ENCODE results near the gene CGB5.

CGB5 gene

GRCh38 chr19:49061445-49061844, 17.8 kb downstream of the CGB5 start:
- Histone ChIP-seq H3K4me3 (ENCODE audit: low read length) (no peak overlapping the region), H3K79me2 (ENCODE audit: control insufficient read depth, low read length) (no peaks in the 10 kb centered on the region)

GRCh38 chr19:49064029-49064629, 20.5 kb downstream of the CGB5 start:
- no peaks in the 10 kb centered on the region for H3K4me1 ChIP-seq (ENCODE audit: control insufficient read depth, low read length)
- H3K9me2 ChIP-seq (replicated peaks; ENCODE audit: control insufficient read depth, low read length) = no peaks in the 10 kb centered on the region
- H3K27me3 ChIP-seq (ENCODE audit: control insufficient read depth, low read length) = peaks cover 49% of the 10 kb centered on the region
- H3K36me3 ChIP-seq (ENCODE audit: control insufficient read depth, low read length) = no peaks in the 10 kb centered on the region
- H4K20me1 ChIP-seq (ENCODE audit: control insufficient read depth, insufficient read depth, low read depth, low read length) = no peaks in the 10 kb centered on the region
- TF ChIP-seq EZH2phosphoT487 (IDR thresholded peaks at IDR 0.05; ENCODE audit: borderline replicate concordance, low read length) (no peak), CTCF (IDR thresholded peaks at IDR 0.05; ENCODE audit: low read depth, low read length, poor library complexity, severe bottlenecking) (no peak)
- H3F3A ChIP-seq (ENCODE audit: control insufficient read depth, insufficient read depth) = no peaks in the 10 kb centered on the region
- no peak overlapping the region for H3K27ac ChIP-seq (ENCODE audit: low read depth, low read length)
- no peaks in the 10 kb centered on the region for H3K9me3 ChIP-seq (ENCODE audit: control insufficient read depth, insufficient read depth, low read length)
- no peaks in the 10 kb centered on the region for H3K79me2 ChIP-seq (ENCODE audit: control insufficient read depth, low read length)
- no peak overlapping the region for H3K4me3 ChIP-seq (ENCODE audit: low read length)
- H3K4me2 ChIP-seq (ENCODE audit: low read length) = no peak overlapping the region

More at GRCh38 chr19:49061445-49061844, 17.8 kb downstream of the CGB5 start:
- Histone ChIP-seq H3K9me2 (replicated peaks; ENCODE audit: control insufficient read depth, low read length) (no peaks in the 10 kb centered on the region), H3K27me3 (ENCODE audit: control insufficient read depth, low read length) (peaks cover 62% of the 10 kb centered on the region), H3K9me3 (ENCODE audit: control insufficient read depth, insufficient read depth, low read length) (no peaks in the 10 kb centered on the region), H3K27ac (ENCODE audit: low read depth, low read length) (no peak overlapping the region), H4K20me1 (ENCODE audit: control insufficient read depth, insufficient read depth, low read depth, low read length) (no peaks in the 10 kb centered on the region), H3K4me2 (ENCODE audit: low read length) (no peak overlapping the region), H3K36me3 (ENCODE audit: control insufficient read depth, low read length) (no peaks in the 10 kb centered on the region), H3K4me1 (ENCODE audit: control insufficient read depth, low read length) (peaks cover 6% of the 10 kb centered on the region), H3F3A (ENCODE audit: control insufficient read depth, insufficient read depth) (no peaks in the 10 kb centered on the region)
- TF ChIP-seq CTCF (IDR thresholded peaks at IDR 0.05; ENCODE audit: low read depth, low read length, poor library complexity, severe bottlenecking) (no peak), EZH2phosphoT487 (IDR thresholded peaks at IDR 0.05; ENCODE audit: borderline replicate concordance, low read length) (no peak)

- H3K79me2 ChIP-seq (ENCODE audit: control insufficient read depth, low read length) = no peaks in the 10 kb centered on the region
- H3K27ac ChIP-seq (ENCODE audit: low read depth, low read length) = no peak within 1 kb of the TSS
- H3K27me3 ChIP-seq (ENCODE audit: control insufficient read depth, low read length) = peaks cover 45% of the 10 kb centered on the region
- H3K9me3 ChIP-seq (ENCODE audit: control insufficient read depth, insufficient read depth, low read length) = no peaks in the 10 kb centered on the region
- no peak within 1 kb of the TSS for H3K4me3 ChIP-seq (ENCODE audit: low read length)
- 0 out of 2 replicates have a peak within 1 kb of the TSS, but pooled peaks have one; percentile 11 for H3K4me2 ChIP-seq (ENCODE audit: low read length)
- no peaks in the 10 kb centered on the region for H3K9me2 ChIP-seq (replicated peaks; ENCODE audit: control insufficient read depth, low read length)
- no peak for TF ChIP-seq EZH2phosphoT487 (IDR thresholded peaks at IDR 0.05; ENCODE audit: borderline replicate concordance, low read length)
- no peak for TF ChIP-seq CTCF (IDR thresholded peaks at IDR 0.05; ENCODE audit: low read depth, low read length, poor library complexity, severe bottlenecking)
- no peaks in the 10 kb centered on the region for H4K20me1 ChIP-seq (ENCODE audit: control insufficient read depth, insufficient read depth, low read depth, low read length)
- no peaks in the 10 kb centered on the region for H3F3A ChIP-seq (ENCODE audit: control insufficient read depth, insufficient read depth)
- no peaks in the 10 kb centered on the region for H3K4me1 ChIP-seq (ENCODE audit: control insufficient read depth, low read length)
- no peaks in the 10 kb centered on the region for H3K36me3 ChIP-seq (ENCODE audit: control insufficient read depth, low read length)
These were observed 21.3 kb downstream of the CGB5 start, which contains the start of gene NTF4 for GRCh38 chr19:49064768-49065611. Gene NTF4 (minus strand): TSS chr19:49064818. CDS start chr19:49061997, 2,821 bp downstream.

All from DOHH2 (cell line).